ENCODE data around the gene OR4S1. TPM values are rescaled to one million over a fixed set of nuclear protein-coding genes. Genes with fewer than 3 reads are reported as not detected.

Gene OR4S1
- total RNA-seq, 2 donors from 2014 or later, result not detected

DNA sequence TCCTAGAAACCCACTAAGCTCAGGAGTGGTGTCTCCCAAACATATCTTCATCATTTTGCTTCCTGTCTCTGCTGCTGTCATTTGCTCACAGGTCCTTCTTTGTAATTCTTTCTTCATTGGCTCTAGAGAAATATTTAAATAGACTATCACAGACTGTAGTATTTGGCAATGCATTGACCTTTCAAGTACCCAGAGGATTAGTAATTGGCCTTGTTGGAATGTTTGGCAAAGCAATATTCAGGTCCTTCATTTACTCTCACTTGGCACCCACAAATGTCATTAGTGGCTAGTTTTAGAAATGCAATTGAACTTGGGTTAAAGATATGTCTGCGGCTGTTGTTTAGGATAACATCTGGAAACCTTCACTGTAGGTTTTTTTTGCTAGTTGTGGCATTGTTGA, 48.7 kb downstream of the OR4S1 start:
- H3K4me1 ChIP-seq, result no peaks in the 10 kb centered on the region
- H3K27ac ChIP-seq, result no peak overlapping the region
- H3K27me3 ChIP-seq, result no peaks in the 10 kb centered on the region
- no peak for TF ChIP-seq CTCF (IDR thresholded peaks at IDR 0.05)
- DNase-seq, result no peak
- H3K9me3 ChIP-seq, result no peaks in the 10 kb centered on the region
- H3K9ac ChIP-seq (ENCODE audit: low read depth in 2 of 2, low read length in 2 of 2), result no peak overlapping the region
- intact Hi-C loops (cut with DNase I), result loop anchor here (5.0 kb wide), 1 partner anchor 1673 kb away; no protein-coding TSS in a partner anchor
- H3K36me3 ChIP-seq, result no peaks in the 10 kb centered on the region
- H3K4me3 ChIP-seq, result no peak overlapping the region

Other genes starting within 250 kb of the OR4S1 start
- not detected for gene OR4B1, start 89.4 kb upstream of the OR4S1 start, total RNA-seq
- gene OR4X2, start 61.1 kb upstream of the OR4S1 start, total RNA-seq, result not detected
- not detected for gene OR4X1, start 42.4 kb upstream of the OR4S1 start, total RNA-seq
- not detected for gene OR4C3, start 18.7 kb downstream of the OR4S1 start, total RNA-seq
- not detected for gene OR4C5, start 60.2 kb downstream of the OR4S1 start, total RNA-seq
- gene OR4A47, start 182.6 kb downstream of the OR4S1 start, total RNA-seq, result not detected

Data from colonic mucosa (tissue), 4 donors.